Measurements from ENCODE around the gene P2RX4. TPM values are rescaled to one million over a fixed set of nuclear protein-coding genes. Genes with fewer than 3 reads are reported as not detected.
"Not testable (repeated sequence)": the region's sequence is repeated elsewhere in the genome, so short reads cannot be mapped to it uniquely, and the experiment has no call there.

The P2RX4 gene
- total and polyA plus RNA-seq, 2 of the 4 experiments (the other 2 are of a cell fraction) = 9.5 to 12.6 TPM

GRCh38 chr12:121257704-121258449 lies 47.9 kb downstream of the P2RX4 start:
- H2AK9ac ChIP-seq (replicated peaks; ENCODE audit: low read depth, low read length, poor library complexity); intact Hi-C loops (cut with micrococcal nuclease); H4K5ac ChIP-seq (ENCODE audit: low read depth, low read length); H3K56ac ChIP-seq (ENCODE audit: extremely low read depth, insufficient read depth, low read length); H3K18ac ChIP-seq (ENCODE audit: low read depth, low read length); CTCF ChIA-PET; H4K8ac ChIP-seq (ENCODE audit: low read depth in 2 of 2, low read length in 2 of 2); dilution Hi-C loops (cut with HindIII; ENCODE audit: low sequenced_read_pairs, unreplicated experiment); ATAC-seq (ENCODE audit: low read depth); H2BK5ac ChIP-seq (ENCODE audit: low read depth, low read length, poor library complexity, severe bottlenecking); BruUV-seq (replicated peaks); H3K14ac ChIP-seq (replicated peaks; ENCODE audit: low read depth, low read length); H3K4me2 ChIP-seq (ENCODE audit: low read depth, low read length); POLR2A ChIA-PET (ENCODE audit: unreplicated experiment); H3K23ac ChIP-seq (ENCODE audit: low read depth, low read length); H2BK20ac ChIP-seq (ENCODE audit: low read depth, low read length); H2BK120ac ChIP-seq (ENCODE audit: low read depth, low read length); H4K91ac ChIP-seq (ENCODE audit: insufficient read depth, low read depth, low read length); H3K4me1 ChIP-seq (ENCODE audit: control insufficient read depth, insufficient read depth, low read length); H3K79me1 ChIP-seq (ENCODE audit: low read depth in 1 of 2, low read length in 2 of 2); H3K4me3 ChIP-seq (ENCODE audit: insufficient read depth, low read depth, low read length); H4K20me1 ChIP-seq (ENCODE audit: insufficient read depth, low read length); H3K9ac ChIP-seq (ENCODE audit: low read depth, low read length); H3K27ac ChIP-seq (ENCODE audit: insufficient read depth, low read length); H2BK15ac ChIP-seq (ENCODE audit: low read depth, low read length); in situ Hi-C loops (cut with MboI; ENCODE audit: low sequenced_read_pairs); H2AK5ac ChIP-seq (ENCODE audit: low read depth, low read length); DNase-seq; H3K9me3 ChIP-seq (ENCODE audit: control insufficient read depth, insufficient read depth, low read length); H3K4ac ChIP-seq (ENCODE audit: low read depth, low read length); H3K27me3 ChIP-seq (ENCODE audit: control insufficient read depth, insufficient read depth, low read length); H2AFZ ChIP-seq (replicated peaks; ENCODE audit: low read length, poor library complexity): not testable (repeated sequence)
- peaks cover 11% of the 10 kb centered on the region; the same call in 1 of the 2 replicates for H3K9me1 ChIP-seq (ENCODE audit: insufficient read depth, low read length)
- WGBS, 2 experiments (ENCODE audit: extremely low coverage in 2 of 2, insufficient read length in 1 of 2) = no CpG with 5 or more reads among the region's 8 CpGs
- peaks cover 48% of the 10 kb centered on the region for H3K36me3 ChIP-seq (ENCODE audit: control insufficient read depth, insufficient read depth, low read length)
